Measurements from ENCODE around the gene FMNL2.

Gene FMNL2

GRCh38 chr2:152661076-152661475 lies 326.1 kb downstream of the FMNL2 start:
- Histone ChIP-seq H3K4me1 (ENCODE audit: control insufficient read depth, insufficient read depth, low read length) (no peaks in the 10 kb centered on the region), H3K27me3 (ENCODE audit: control insufficient read depth, insufficient read depth, low read length) (no peaks in the 10 kb centered on the region), H3K4me2 (ENCODE audit: low read length) (no peak overlapping the region), H3K36me3 (ENCODE audit: insufficient read depth, low read length) (peaks cover 83% of the 10 kb centered on the region), H3K9me3 (replicated peaks; ENCODE audit: low read length) (no peaks in the 10 kb centered on the region), H3K9ac (ENCODE audit: low read depth, low read length) (no peak overlapping the region), H3K4me3 (ENCODE audit: low read length) (no peak overlapping the region)

DNA sequence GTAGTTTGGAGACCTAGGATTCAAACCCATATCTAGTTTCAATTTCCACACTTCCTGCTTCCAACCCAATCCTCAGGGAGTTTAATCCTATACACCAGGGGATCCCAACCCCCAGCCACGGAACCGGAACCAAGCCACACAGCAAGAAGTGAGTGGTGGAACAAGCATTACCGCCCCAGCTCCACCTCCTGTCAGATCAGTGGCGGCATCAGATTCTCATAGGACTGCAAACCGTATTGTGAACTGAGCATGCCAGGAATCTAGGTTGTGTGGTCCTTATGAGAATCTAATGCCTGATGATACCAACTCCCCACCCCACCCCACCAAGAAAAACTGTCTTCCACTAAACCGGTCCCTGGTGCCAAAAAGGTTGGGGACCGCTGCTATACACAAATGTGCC lies 329.8 kb downstream of the FMNL2 start:
- Histone ChIP-seq H3K4me1 (ENCODE audit: control insufficient read depth, insufficient read depth, low read length) (no peaks in the 10 kb centered on the region), H3K36me3 (ENCODE audit: insufficient read depth, low read length) (peaks cover 89% of the 10 kb centered on the region), H3K9me3 (replicated peaks; ENCODE audit: low read length) (no peaks in the 10 kb centered on the region), H3K4me2 (ENCODE audit: low read length) (no peak overlapping the region), H3K4me3 (ENCODE audit: low read length) (no peak overlapping the region), H3K27me3 (ENCODE audit: control insufficient read depth, insufficient read depth, low read length) (no peaks in the 10 kb centered on the region), H3K9ac (ENCODE audit: low read depth, low read length) (no peak overlapping the region)

GRCh38 chr2:152674334-152674733 lies 339.4 kb downstream of the FMNL2 start:
- Histone ChIP-seq H3K9me3 (replicated peaks; ENCODE audit: low read length) (no peaks in the 10 kb centered on the region), H3K4me3 (ENCODE audit: low read length) (no peak overlapping the region), H3K4me1 (ENCODE audit: control insufficient read depth, insufficient read depth, low read length) (no peaks in the 10 kb centered on the region), H3K9ac (ENCODE audit: low read depth, low read length) (no peak overlapping the region), H3K27me3 (ENCODE audit: control insufficient read depth, insufficient read depth, low read length) (no peaks in the 10 kb centered on the region), H3K4me2 (ENCODE audit: low read length) (no peak overlapping the region), H3K36me3 (ENCODE audit: insufficient read depth, low read length) (peaks cover 77% of the 10 kb centered on the region)

GRCh38 chr2:152676461-152676860 lies 341.5 kb downstream of the FMNL2 start:
- H3K4me1 ChIP-seq (ENCODE audit: control insufficient read depth, insufficient read depth, low read length): no peaks in the 10 kb centered on the region
- no peak overlapping the region for H3K4me3 ChIP-seq (ENCODE audit: low read length)
- H3K36me3 ChIP-seq (ENCODE audit: insufficient read depth, low read length): peaks cover 72% of the 10 kb centered on the region
- H3K27me3 ChIP-seq (ENCODE audit: control insufficient read depth, insufficient read depth, low read length): no peaks in the 10 kb centered on the region
- H3K9ac ChIP-seq (ENCODE audit: low read depth, low read length): no peak overlapping the region
- H3K9me3 ChIP-seq (replicated peaks; ENCODE audit: low read length): no peaks in the 10 kb centered on the region
- no peak overlapping the region for H3K4me2 ChIP-seq (ENCODE audit: low read length)

- Histone ChIP-seq H3K4me3 (ENCODE audit: low read length) (no peak overlapping the region), H3K9ac (ENCODE audit: low read depth, low read length) (no peak overlapping the region), H3K4me1 (ENCODE audit: control insufficient read depth, insufficient read depth, low read length) (no peaks in the 10 kb centered on the region), H3K36me3 (ENCODE audit: insufficient read depth, low read length) (peaks cover 57% of the 10 kb centered on the region), H3K27me3 (ENCODE audit: control insufficient read depth, insufficient read depth, low read length) (no peaks in the 10 kb centered on the region), H3K4me2 (ENCODE audit: low read length) (no peak overlapping the region), H3K9me3 (replicated peaks; ENCODE audit: low read length) (no peaks in the 10 kb centered on the region)
Observed at GRCh38 chr2:152678808-152679207, 343.8 kb downstream of the FMNL2 start.

GRCh38 chr2:152682663-152683062 lies 347.7 kb downstream of the FMNL2 start:
- peaks cover 4% of the 10 kb centered on the region for H3K4me1 ChIP-seq (ENCODE audit: control insufficient read depth, insufficient read depth, low read length)
- H3K4me3 ChIP-seq (ENCODE audit: low read length): no peak overlapping the region
- H3K9ac ChIP-seq (ENCODE audit: low read depth, low read length): no peak overlapping the region
- no peaks in the 10 kb centered on the region for H3K27me3 ChIP-seq (ENCODE audit: control insufficient read depth, insufficient read depth, low read length)
- H3K9me3 ChIP-seq (replicated peaks; ENCODE audit: low read length): no peaks in the 10 kb centered on the region
- H3K4me2 ChIP-seq (ENCODE audit: low read length): no peak overlapping the region
- H3K36me3 ChIP-seq (ENCODE audit: insufficient read depth, low read length): peaks cover 24% of the 10 kb centered on the region

DNA sequence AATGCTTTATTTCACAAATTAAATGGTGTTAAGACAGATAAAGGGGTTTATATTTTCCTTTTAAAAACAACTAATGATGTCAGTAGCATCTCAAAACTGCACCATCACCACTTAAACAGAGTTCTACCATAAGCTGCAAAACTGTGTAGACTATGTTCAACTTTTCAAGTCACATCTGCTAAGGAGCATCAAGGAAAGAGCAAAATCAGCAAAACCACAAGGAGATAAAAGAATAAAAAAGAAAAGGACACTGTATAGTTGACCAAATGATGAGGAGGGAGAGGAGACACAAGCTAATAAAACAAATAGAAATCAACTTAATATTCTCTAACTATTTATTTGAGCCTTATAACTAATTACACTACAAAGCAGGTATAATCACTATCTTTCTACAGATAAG lies 348.4 kb downstream of the FMNL2 start:
- Histone ChIP-seq H3K27me3 (ENCODE audit: control insufficient read depth, insufficient read depth, low read length) (no peaks in the 10 kb centered on the region), H3K9me3 (replicated peaks; ENCODE audit: low read length) (no peaks in the 10 kb centered on the region), H3K36me3 (ENCODE audit: insufficient read depth, low read length) (peaks cover 24% of the 10 kb centered on the region), H3K4me3 (ENCODE audit: low read length) (no peak overlapping the region), H3K4me2 (ENCODE audit: low read length) (no peak overlapping the region), H3K9ac (ENCODE audit: low read depth, low read length) (no peak overlapping the region), H3K4me1 (ENCODE audit: control insufficient read depth, insufficient read depth, low read length) (peaks cover 4% of the 10 kb centered on the region)

- no peaks in the 10 kb centered on the region for H3K9me3 ChIP-seq (replicated peaks; ENCODE audit: low read length)
- H3K36me3 ChIP-seq (ENCODE audit: insufficient read depth, low read length): peaks cover 4% of the 10 kb centered on the region
- peaks cover 4% of the 10 kb centered on the region for H3K4me1 ChIP-seq (ENCODE audit: control insufficient read depth, insufficient read depth, low read length)
- no peak overlapping the region for H3K4me2 ChIP-seq (ENCODE audit: low read length)
- H3K27me3 ChIP-seq (ENCODE audit: control insufficient read depth, insufficient read depth, low read length): no peaks in the 10 kb centered on the region
- H3K4me3 ChIP-seq (ENCODE audit: low read length): no peak overlapping the region
- H3K9ac ChIP-seq (ENCODE audit: low read depth, low read length): no peak overlapping the region
Observed at GRCh38 chr2:152686321-152686720, 351.3 kb downstream of the FMNL2 start.

DNA sequence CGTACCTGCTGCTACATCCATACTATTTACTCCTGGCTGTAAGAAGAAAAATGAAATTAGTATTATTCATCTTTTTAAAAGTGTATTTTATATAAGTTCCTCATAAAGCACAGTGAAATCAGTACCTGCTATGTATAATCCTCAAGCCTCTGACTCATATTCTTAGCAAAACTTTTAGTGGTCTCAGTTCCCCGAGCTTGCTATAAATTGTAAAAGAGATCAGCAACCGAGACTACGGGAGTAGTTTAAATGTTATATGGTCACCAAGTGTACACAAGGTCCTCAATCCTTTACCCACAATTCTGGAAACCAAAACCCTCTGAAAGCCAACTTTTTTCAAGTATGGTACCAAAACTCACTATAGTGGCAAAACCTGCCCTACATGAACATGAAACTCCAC lies 358.1 kb downstream of the FMNL2 start:
- no peak overlapping the region for H3K9ac ChIP-seq (ENCODE audit: low read depth, low read length)
- no peaks in the 10 kb centered on the region for H3K27me3 ChIP-seq (ENCODE audit: control insufficient read depth, insufficient read depth, low read length)
- H3K36me3 ChIP-seq (ENCODE audit: insufficient read depth, low read length): peaks cover 14% of the 10 kb centered on the region
- H3K4me3 ChIP-seq (ENCODE audit: low read length): no peak overlapping the region
- no peak overlapping the region for H3K4me2 ChIP-seq (ENCODE audit: low read length)
- H3K4me1 ChIP-seq (ENCODE audit: control insufficient read depth, insufficient read depth, low read length): peaks cover 24% of the 10 kb centered on the region
- H3K9me3 ChIP-seq (replicated peaks; ENCODE audit: low read length): no peaks in the 10 kb centered on the region

- Histone ChIP-seq H3K9ac (ENCODE audit: low read depth, low read length) (peak overlapping the region; percentile 53), H3K9me3 (replicated peaks; ENCODE audit: low read length) (no peaks in the 10 kb centered on the region), H3K4me1 (ENCODE audit: control insufficient read depth, insufficient read depth, low read length) (peaks cover 24% of the 10 kb centered on the region), H3K4me2 (ENCODE audit: low read length) (peak overlapping the region; percentile 58), H3K36me3 (ENCODE audit: insufficient read depth, low read length) (peaks cover 12% of the 10 kb centered on the region), H3K4me3 (ENCODE audit: low read length) (peak overlapping the region; percentile 43), H3K27me3 (ENCODE audit: control insufficient read depth, insufficient read depth, low read length) (no peaks in the 10 kb centered on the region)
Observed at GRCh38 chr2:152694161-152694661, 359.2 kb downstream of the FMNL2 start.

- no peak overlapping the region for H3K4me3 ChIP-seq (ENCODE audit: low read length)
- H3K4me2 ChIP-seq (ENCODE audit: low read length): no peak overlapping the region
- peaks cover 24% of the 10 kb centered on the region for H3K4me1 ChIP-seq (ENCODE audit: control insufficient read depth, insufficient read depth, low read length)
- no peaks in the 10 kb centered on the region for H3K27me3 ChIP-seq (ENCODE audit: control insufficient read depth, insufficient read depth, low read length)
- no peak overlapping the region for H3K9ac ChIP-seq (ENCODE audit: low read depth, low read length)
- H3K36me3 ChIP-seq (ENCODE audit: insufficient read depth, low read length): peaks cover 9% of the 10 kb centered on the region
- no peaks in the 10 kb centered on the region for H3K9me3 ChIP-seq (replicated peaks; ENCODE audit: low read length)
Observed at GRCh38 chr2:152695763-152696162, 360.8 kb downstream of the FMNL2 start.

GRCh38 chr2:152696476-152696875 lies 361.5 kb downstream of the FMNL2 start:
- Histone ChIP-seq H3K9me3 (replicated peaks; ENCODE audit: low read length) (no peaks in the 10 kb centered on the region), H3K4me1 (ENCODE audit: control insufficient read depth, insufficient read depth, low read length) (peaks cover 24% of the 10 kb centered on the region), H3K4me3 (ENCODE audit: low read length) (no peak overlapping the region), H3K4me2 (ENCODE audit: low read length) (peak overlapping the region; percentile 51), H3K27me3 (ENCODE audit: control insufficient read depth, insufficient read depth, low read length) (no peaks in the 10 kb centered on the region), H3K36me3 (ENCODE audit: insufficient read depth, low read length) (peaks cover 14% of the 10 kb centered on the region), H3K9ac (ENCODE audit: low read depth, low read length) (no peak overlapping the region)

All from skeletal muscle satellite cell (primary cell).